ENCODE data around the gene GALNT18.

GALNT18 gene

GRCh38 chr11:11318961-11319360 is 302.8 kb downstream of the GALNT18 start:
- Histone ChIP-seq H4K20me1 (ENCODE audit: insufficient read depth, low read length) (no peaks in the 10 kb centered on the region), H3K4me2 (ENCODE audit: low read depth, low read length) (no peak overlapping the region), H3F3A (ENCODE audit: insufficient read depth, low read length) (no peaks in the 10 kb centered on the region), H3K36me3 (replicated peaks; ENCODE audit: insufficient read depth, low read length) (no peaks in the 10 kb centered on the region), H3K27ac (ENCODE audit: low read length) (no peak overlapping the region), H2AFZ (ENCODE audit: low read length) (no peak overlapping the region), H3K9me3 (replicated peaks; ENCODE audit: insufficient read depth, low read length) (no peaks in the 10 kb centered on the region), H3K9me2 (replicated peaks; ENCODE audit: insufficient read depth, low read length) (no peaks in the 10 kb centered on the region), H3K4me1 (ENCODE audit: low read length) (no peaks in the 10 kb centered on the region), H3K79me2 (ENCODE audit: low read length) (no peaks in the 10 kb centered on the region), H3K27me3 (replicated peaks; ENCODE audit: insufficient read depth, low read length) (no peaks in the 10 kb centered on the region), H3K9ac (ENCODE audit: low read length) (no peak overlapping the region), H3K4me3 (ENCODE audit: low read length) (no peak overlapping the region)
- TF ChIP-seq EZH2phosphoT487 (IDR thresholded peaks at IDR 0.05; ENCODE audit: low read length) (no peak), EZH2 (optimal IDR thresholded peaks at IDR 0.05; ENCODE audit: low read depth, low read length) (no peak), CTCF (IDR thresholded peaks at IDR 0.05; ENCODE audit: low read length) (no peak)
- DNase-seq = no peak

DNA sequence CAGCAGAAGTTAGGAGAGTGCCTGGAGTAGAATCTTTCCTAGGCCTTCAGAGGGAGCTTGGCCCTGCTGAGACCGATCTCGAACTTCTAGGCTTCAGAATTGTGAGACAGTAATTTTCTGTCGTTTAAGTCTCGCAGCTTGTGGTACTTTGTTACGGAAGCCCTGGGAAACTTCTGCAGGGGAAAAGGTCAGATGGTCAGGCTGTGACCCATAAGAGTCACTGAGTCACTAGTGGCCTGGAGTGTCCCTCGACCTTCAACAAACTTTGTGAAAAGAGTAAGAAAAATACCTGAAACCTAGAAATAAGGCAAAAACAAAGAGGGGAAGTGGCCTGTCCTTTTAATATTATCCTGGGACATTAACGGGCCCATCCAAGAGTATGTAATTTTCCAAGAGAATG is 303.3 kb downstream of the GALNT18 start:
- no peak for DNase-seq
- Histone ChIP-seq H3K9me2 (replicated peaks; ENCODE audit: insufficient read depth, low read length) (no peaks in the 10 kb centered on the region), H3K4me2 (ENCODE audit: low read depth, low read length) (no peak overlapping the region), H3K27me3 (replicated peaks; ENCODE audit: insufficient read depth, low read length) (no peaks in the 10 kb centered on the region), H3K36me3 (replicated peaks; ENCODE audit: insufficient read depth, low read length) (no peaks in the 10 kb centered on the region), H2AFZ (ENCODE audit: low read length) (no peak overlapping the region), H3K4me3 (ENCODE audit: low read length) (no peak overlapping the region), H3K79me2 (ENCODE audit: low read length) (no peaks in the 10 kb centered on the region), H3K27ac (ENCODE audit: low read length) (no peak overlapping the region), H3K9ac (ENCODE audit: low read length) (no peak overlapping the region), H3F3A (ENCODE audit: insufficient read depth, low read length) (no peaks in the 10 kb centered on the region), H3K4me1 (ENCODE audit: low read length) (no peaks in the 10 kb centered on the region), H4K20me1 (ENCODE audit: insufficient read depth, low read length) (no peaks in the 10 kb centered on the region), H3K9me3 (replicated peaks; ENCODE audit: insufficient read depth, low read length) (no peaks in the 10 kb centered on the region)
- TF ChIP-seq EZH2phosphoT487 (IDR thresholded peaks at IDR 0.05; ENCODE audit: low read length) (no peak), CTCF (IDR thresholded peaks at IDR 0.05; ENCODE audit: low read length) (no peak), EZH2 (optimal IDR thresholded peaks at IDR 0.05; ENCODE audit: low read depth, low read length) (no peak)

DNA sequence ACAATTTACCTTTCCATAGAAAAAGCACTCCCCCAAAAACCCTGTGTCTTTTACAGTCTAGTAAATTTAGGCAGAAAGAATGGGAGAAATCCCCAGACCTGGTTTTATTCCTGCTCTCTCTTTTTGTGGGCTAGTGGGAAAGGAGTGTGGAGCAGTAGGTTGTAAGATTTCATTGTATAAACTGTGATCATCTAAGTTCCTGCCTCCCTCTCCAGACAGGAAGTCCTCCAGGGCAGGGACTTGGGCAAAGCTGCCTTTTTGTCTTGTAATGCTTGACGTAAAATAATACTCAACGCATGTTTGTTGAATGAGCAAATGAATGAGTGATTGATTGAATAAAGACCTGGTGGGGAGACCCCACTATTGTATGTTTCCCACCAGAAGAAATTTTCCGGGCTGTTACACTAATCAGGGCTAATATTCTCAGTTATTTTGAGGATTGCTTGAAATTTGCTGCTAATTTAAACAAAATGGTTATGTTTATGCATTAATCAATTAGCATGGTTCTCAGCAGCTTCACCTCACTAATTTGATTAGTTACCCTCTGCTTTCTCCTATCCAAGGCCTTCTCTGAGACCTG is 305.1 kb downstream of the GALNT18 start:
- H3K4me2 ChIP-seq (ENCODE audit: low read depth, low read length) = no peak overlapping the region
- DNase-seq = no peak
- no peak overlapping the region for H3K27ac ChIP-seq (ENCODE audit: low read length)
- H3K4me3 ChIP-seq (ENCODE audit: low read length) = no peak overlapping the region
- no peak overlapping the region for H3K9ac ChIP-seq (ENCODE audit: low read length)
- no peak overlapping the region for H2AFZ ChIP-seq (ENCODE audit: low read length)
- H3K9me3 ChIP-seq (replicated peaks; ENCODE audit: insufficient read depth, low read length) = no peaks in the 10 kb centered on the region
- no peaks in the 10 kb centered on the region for H3K4me1 ChIP-seq (ENCODE audit: low read length)
- H3K79me2 ChIP-seq (ENCODE audit: low read length) = no peaks in the 10 kb centered on the region
- H3K27me3 ChIP-seq (replicated peaks; ENCODE audit: insufficient read depth, low read length) = no peaks in the 10 kb centered on the region
- no peaks in the 10 kb centered on the region for H3F3A ChIP-seq (ENCODE audit: insufficient read depth, low read length)
- H3K9me2 ChIP-seq (replicated peaks; ENCODE audit: insufficient read depth, low read length) = no peaks in the 10 kb centered on the region
- H3K36me3 ChIP-seq (replicated peaks; ENCODE audit: insufficient read depth, low read length) = no peaks in the 10 kb centered on the region
- no peaks in the 10 kb centered on the region for H4K20me1 ChIP-seq (ENCODE audit: insufficient read depth, low read length)
- TF ChIP-seq EZH2 (optimal IDR thresholded peaks at IDR 0.05; ENCODE audit: low read depth, low read length) (no peak), CTCF (IDR thresholded peaks at IDR 0.05; ENCODE audit: low read length) (no peak)
